Colonic mucosa (tissue), 4 donors: ENCODE results near the gene MAD1L1. TPM values are rescaled to one million over a fixed set of nuclear protein-coding genes. Genes with fewer than 3 reads are reported as not detected.

Experiments used
- DNase-seq: peaks from one replicate; pipeline ENCODE4 v3.0.0-alpha.2; 2020
- H3K27ac ChIP-seq: fragments of 200-600 bp; one replicate; pipeline ENCODE4 v1.8.0; 2021
- H3K27me3 ChIP-seq: fragments of 200-600 bp; one replicate; pipeline ENCODE4 v1.8.0; 2021
- H3K36me3 ChIP-seq: fragments of 200-600 bp; one replicate; pipeline ENCODE4 v1.8.0; 2021
- H3K4me1 ChIP-seq: fragments of 200-600 bp; one replicate; pipeline ENCODE4 v1.8.0; 2021; ENCODE audit warnings: mild to moderate bottlenecking
- H3K4me3 ChIP-seq: fragments of 200-600 bp; one replicate; pipeline ENCODE4 v1.8.0; 2021
- H3K9ac ChIP-seq, 2 donors: one replicate each; pipeline ENCODE4 v1.7.0; 2013; ENCODE audit warnings: control low read depth in 2 of 2, low read depth in 2 of 2, low read length in 2 of 2
- H3K9me3 ChIP-seq: fragments of 200-600 bp; one replicate; pipeline ENCODE4 v1.8.0; 2021
- CTCF ChIP-seq: fragments of 200-600 bp; IDR thresholded peaks from one replicate; pipeline ENCODE4 v1.8.0; 2022; ENCODE audit warnings: antibody characterized with exemption, mild to moderate bottlenecking
- intact Hi-C: fragments of 100-400 bp; cut with DNase I; formaldehyde crosslinking; loops from one replicate; pipeline ENCODE4 v1.14.1; 2022
- total RNA-seq, 2 donors: library from RNA; stranded (reverse); fragmentation: NEBNext Ultra II Directional in 1 of 2; extraction: Animal tissue kit (Norgen Biotek cat#: 25700) in 1 of 2; gene quantifications; one replicate each; pipeline ENCODE4 v1.2.1, GENCODE V29; 2021
- donor health status: healthy.
- donor health status: DM: no; HTN: no; CAD: no.
- donor health status: DM: no; HTN: no; CAD: no.

The MAD1L1 gene
- total RNA-seq, 2 donors from 2014 or later: 18.2 to 47.0 TPM

DNA sequence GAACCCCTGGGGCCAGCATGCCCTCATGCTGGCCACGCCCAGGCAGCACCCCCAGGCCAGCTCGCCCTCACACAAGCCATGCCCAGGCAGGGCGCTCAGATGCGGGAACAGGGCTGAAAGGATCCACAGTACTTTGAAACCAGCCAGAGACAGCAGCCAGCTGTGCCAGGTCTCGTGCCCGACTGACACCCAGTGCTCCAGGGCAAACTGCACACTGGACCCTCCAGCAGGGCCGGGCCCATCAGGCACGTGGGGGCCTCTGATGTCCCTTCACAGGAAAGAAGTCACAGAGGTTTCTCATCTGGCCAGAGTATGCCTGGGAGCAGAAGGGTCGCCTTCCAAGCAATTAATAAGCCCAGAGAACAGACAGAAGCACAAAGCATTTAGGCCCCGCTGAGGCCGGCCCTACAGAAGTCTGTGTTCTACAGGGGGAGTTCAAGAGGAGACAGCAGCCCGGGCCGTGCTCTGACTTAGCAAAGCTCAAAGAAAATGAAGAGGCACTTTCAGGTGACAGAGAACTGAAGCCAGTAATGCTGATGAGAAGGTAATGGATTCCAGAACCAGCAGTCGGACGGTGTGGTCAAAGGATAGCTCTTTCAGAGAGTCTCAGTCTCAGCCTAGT is 21.4 kb downstream of the MAD1L1 start:
- Histone ChIP-seq H3K4me3 (no peak overlapping the region), H3K9me3 (no peaks in the 10 kb centered on the region), H3K9ac (no peak overlapping the region), H3K4me1 (no peaks in the 10 kb centered on the region), H3K27ac (no peak overlapping the region), H3K36me3 (no peaks in the 10 kb centered on the region), H3K27me3 (no peaks in the 10 kb centered on the region)
- DNase-seq: no peak
- no peak for TF ChIP-seq CTCF
- intact Hi-C loops: no loop called here

- Histone ChIP-seq H3K9me3 (no peaks in the 10 kb centered on the region), H3K36me3 (no peaks in the 10 kb centered on the region), H3K4me3 (no peak overlapping the region), H3K27ac (no peak overlapping the region), H3K4me1 (no peaks in the 10 kb centered on the region), H3K9ac (no peak overlapping the region), H3K27me3 (no peaks in the 10 kb centered on the region)
- TF ChIP-seq CTCF: no peak
- no peak for DNase-seq
- intact Hi-C loops: no loop called here
Measured at GRCh38 chr7:2210551-2211258, 22.0 kb downstream of the MAD1L1 start.

GRCh38 chr7:2209961-2210323 is 22.8 kb downstream of the MAD1L1 start:
- no peak for DNase-seq
- intact Hi-C loops: loop anchor here (5.0 to 10.0 kb wide), 2 partner anchors 548 to 635 kb away; partner anchors contain the start of gene PSMG3
- Histone ChIP-seq H3K27me3 (no peaks in the 10 kb centered on the region), H3K9me3 (no peaks in the 10 kb centered on the region), H3K9ac (no peak overlapping the region), H3K4me3 (no peak overlapping the region), H3K36me3 (no peaks in the 10 kb centered on the region), H3K27ac (no peak overlapping the region), H3K4me1 (no peaks in the 10 kb centered on the region)
- TF ChIP-seq CTCF: no peak

- Histone ChIP-seq H3K27me3 (no peaks in the 10 kb centered on the region), H3K4me3 (no peak overlapping the region), H3K9me3 (no peaks in the 10 kb centered on the region), H3K36me3 (no peaks in the 10 kb centered on the region), H3K27ac (no peak overlapping the region), H3K4me1 (no peaks in the 10 kb centered on the region), H3K9ac (no peak overlapping the region)
- intact Hi-C loops: loop anchor here (5.0 to 10.0 kb wide), 2 partner anchors 547 to 635 kb away; partner anchors contain the start of gene PSMG3
- DNase-seq: peak; percentile 39
- TF ChIP-seq CTCF: peak; percentile 38
Measured at GRCh38 chr7:2209146-2209960, 23.4 kb downstream of the MAD1L1 start.

- Histone ChIP-seq H3K36me3 (no peaks in the 10 kb centered on the region), H3K4me1 (no peaks in the 10 kb centered on the region), H3K4me3 (no peak overlapping the region), H3K27ac (no peak overlapping the region), H3K9me3 (no peaks in the 10 kb centered on the region), H3K27me3 (no peaks in the 10 kb centered on the region), H3K9ac (no peak overlapping the region)
- DNase-seq: no peak
- intact Hi-C loops: loop anchor here (5.0 to 10.0 kb wide), 2 partner anchors 546 to 634 kb away; partner anchors contain the start of gene PSMG3
- no peak for TF ChIP-seq CTCF
Measured at GRCh38 chr7:2208712-2209111, 24.0 kb downstream of the MAD1L1 start.
